Left renal pelvis (tissue), 4 donors: ENCODE data around the gene ZNF236. TPM values are rescaled to one million over a fixed set of nuclear protein-coding genes. Genes with fewer than 3 reads are reported as not detected.
"Not testable (repeated sequence)": the region's sequence is repeated elsewhere in the genome, so short reads cannot be mapped to it uniquely, and the experiment has no call there.

Source experiments
- DNase-seq, 4 donors: peaks; one replicate each; pipeline ENCODE4 v3.0.0-alpha.2; 2013; ENCODE audit warnings: low read depth in 4 of 4, low spot score in 3 of 4
- polyA plus RNA-seq, 4 donors: library from polyadenylated mRNA; unstranded; fragments of 120-200 nt; gene quantifications; one replicate each; pipeline ENCODE4 v1.2.1, GENCODE V29; 2013; ENCODE audit not compliant: insufficient read length in 4 of 4

Gene ZNF236
- 10 to 100 TPM in 2 of 4 donors, 1 to 10 TPM in 2; 9.1 to 11.3 (median 9.8) TPM for polyA plus RNA-seq

DNA sequence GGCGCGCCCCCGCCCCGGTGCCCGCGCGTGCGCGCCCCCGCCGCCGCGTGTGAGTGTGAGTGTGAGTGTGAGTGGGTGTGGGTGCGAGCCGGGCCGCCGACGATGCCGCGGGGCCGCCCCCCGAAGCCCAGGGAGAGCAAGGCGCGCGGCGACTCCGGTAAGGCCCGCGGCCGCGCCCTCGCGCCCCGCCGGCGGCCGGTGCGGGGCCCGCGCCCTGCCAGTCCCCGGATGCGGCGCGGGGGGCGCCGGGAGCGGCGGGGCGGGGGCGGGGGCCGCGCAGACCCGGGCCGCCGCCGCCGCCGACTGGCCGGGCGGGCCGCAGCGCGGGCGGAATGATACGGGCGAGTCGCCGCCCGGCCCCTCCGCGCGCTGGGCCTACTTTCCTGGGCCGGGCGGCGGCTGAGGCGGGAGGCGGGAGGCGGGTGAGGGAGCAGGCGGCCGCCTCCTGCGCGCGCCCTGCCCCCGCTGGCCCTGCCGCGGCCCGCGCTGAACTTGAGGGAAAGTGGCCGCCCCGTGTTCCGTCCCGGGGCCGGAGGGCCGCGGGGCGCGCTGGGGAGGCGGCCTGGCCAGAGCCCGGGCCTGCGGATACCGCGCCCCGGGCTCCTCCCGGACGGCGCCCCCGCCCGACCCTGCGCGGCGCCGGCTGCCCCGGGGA is at the start of gene ZNF236:
Gene ZNF236, plus strand, starts transcription at position 52 of the 655 bp plus-strand sequence. Its CDS starts 51 bp downstream, at position 103.
- peak in 1 of 4 donors; percentile 62 for DNase-seq

DNA sequence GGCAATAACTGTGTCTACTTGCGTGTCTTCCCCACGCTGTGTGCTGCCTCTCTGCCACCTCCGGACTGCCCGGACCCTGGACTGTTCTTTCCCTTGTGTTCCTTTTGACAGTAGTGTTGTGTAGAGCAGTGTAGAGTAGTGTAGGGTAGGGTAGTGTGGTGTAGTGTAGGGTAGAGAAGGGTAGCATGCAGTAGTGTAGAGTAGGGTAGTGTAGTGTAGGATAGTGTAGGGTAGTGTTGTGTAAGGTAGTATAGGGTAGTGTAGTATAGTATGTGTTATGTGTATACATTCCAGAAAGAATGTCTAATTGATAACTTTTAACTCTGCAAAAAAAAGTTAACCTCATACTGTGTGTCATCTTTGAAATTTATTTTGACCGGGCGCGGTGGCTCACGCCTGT is 49.7 kb upstream of the ZNF236 start:
- no peak for DNase-seq

DNA sequence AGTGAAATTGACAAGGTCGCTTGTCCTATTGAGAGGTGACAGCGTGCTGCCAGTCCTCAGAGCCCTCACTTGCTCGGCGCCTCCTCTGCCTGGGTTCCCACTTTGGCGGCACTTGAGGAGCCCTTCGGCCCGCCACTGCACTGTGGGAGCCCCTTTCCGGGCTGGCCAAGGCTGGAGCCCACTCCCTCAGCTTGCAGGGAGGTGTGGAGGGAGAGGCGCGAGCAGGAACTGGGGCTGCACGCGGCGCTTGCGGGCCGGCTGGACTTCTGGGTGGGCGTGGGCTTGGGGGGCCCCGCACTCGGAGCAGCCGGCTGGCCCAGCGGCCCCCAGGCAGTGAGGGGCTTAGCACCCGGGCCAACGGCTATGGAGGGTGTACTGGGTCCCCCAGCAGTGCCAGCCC is 45.3 kb upstream of the ZNF236 start:
- not testable (repeated sequence) for DNase-seq

DNA sequence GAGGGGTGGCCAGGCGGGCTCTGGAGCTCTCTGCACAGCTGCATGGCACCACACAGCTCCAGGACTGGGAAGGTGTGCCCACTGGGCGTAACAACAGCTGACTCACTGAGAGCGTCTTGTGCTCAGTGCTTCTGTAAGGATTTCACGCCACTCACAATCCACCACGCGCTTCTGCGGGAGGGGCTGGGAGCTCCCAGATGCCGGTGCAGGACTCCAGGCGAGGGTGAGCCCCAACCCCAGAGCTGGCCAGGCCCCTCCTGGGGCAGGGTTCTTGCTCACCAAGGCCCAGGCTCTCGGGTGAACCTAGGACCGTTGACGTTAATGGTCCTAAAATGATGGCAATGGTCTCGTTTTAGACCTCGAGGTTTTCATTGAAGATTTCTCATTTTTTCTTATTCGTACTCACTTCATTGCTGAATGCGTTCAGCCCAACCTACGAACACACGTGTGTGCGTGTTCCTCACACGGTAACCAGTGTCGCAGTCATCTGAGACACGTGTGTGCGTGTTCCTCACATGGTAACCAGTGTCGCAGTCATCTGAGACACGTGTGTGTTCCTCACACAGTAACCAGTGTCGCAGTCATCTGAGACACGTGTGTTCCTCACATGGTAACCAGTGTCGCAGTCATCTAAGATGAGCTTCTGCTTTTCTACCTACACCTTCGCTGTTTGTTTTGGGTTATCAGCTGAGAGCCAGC is 38.4 kb upstream of the ZNF236 start:
- DNase-seq, result no peak

DNA sequence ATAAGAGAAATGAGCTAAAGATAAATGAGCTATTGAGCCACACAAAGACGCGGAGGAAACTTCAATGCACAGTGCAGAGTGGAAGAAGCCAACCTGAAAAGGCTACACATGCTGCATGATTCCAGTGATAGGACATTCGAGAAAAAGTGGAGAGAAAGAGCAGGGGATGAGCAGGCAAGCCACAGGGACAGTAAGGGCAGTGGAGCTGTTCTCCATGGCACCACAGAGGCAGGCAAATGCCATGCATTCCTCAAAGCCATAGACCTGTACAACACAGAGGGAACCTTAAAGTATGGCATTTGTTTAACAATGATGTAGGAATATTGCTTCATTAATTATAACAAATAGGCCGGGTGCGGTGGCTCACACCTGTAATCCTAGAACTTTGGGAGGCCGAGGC is 36.5 kb upstream of the ZNF236 start:
- DNase-seq, result no peak

DNA sequence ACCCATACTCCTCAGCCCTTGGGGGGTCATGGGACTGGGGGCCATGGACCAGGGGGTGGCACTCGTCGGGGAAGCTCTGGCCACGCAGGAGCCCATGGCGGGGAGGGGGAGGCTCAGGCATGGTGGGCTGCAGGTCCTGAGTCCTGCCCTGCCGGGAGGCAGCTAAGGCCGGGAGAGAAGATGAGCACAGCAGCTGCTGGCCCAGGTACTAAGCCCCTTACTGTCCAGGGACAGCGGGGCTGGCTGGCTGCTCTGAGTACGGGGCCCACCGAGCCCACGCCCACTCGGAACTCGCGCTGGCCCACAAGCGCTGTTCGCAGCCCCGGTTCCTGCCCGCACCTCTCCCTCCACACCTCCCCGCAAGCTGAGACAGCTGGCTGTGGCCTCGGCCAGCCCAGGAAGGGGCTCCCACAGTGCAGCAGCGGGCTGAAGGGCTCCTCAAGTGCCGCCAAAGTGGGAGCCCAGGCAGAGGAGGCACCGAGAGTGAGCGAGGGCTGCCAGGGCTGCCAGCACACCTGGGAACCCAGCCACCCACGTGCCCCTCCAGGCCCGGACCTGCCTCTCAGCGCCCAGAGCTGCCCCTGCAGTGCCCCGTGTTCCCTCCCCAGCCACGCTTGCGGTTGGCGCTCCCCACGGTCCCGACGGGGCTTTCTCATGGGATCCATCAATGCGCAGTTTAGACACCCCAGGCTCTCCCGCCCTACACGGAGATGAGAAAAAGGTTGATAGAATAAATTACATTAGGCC is 33.6 kb upstream of the ZNF236 start:
- no peak for DNase-seq

DNA sequence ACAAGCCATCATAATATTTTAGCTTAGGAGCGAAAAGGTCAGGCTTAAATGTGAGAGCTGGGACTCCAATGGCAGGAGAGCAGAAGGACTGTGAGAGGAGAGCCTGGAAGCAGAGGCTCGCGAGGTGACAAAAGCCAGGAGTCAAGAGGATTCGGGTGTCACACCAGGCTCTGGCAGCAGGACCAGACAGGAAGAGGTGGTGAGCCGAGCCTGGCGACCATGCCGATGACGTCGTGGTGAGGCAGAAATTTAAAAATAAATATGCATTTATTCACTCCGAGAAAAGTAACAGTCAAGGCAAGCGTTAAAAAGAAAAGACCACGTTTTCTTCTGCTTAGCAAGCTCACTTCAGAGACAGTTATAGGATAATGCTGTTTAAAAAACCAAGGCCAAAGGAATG is 31.3 kb upstream of the ZNF236 start:
- no peak for DNase-seq

DNA sequence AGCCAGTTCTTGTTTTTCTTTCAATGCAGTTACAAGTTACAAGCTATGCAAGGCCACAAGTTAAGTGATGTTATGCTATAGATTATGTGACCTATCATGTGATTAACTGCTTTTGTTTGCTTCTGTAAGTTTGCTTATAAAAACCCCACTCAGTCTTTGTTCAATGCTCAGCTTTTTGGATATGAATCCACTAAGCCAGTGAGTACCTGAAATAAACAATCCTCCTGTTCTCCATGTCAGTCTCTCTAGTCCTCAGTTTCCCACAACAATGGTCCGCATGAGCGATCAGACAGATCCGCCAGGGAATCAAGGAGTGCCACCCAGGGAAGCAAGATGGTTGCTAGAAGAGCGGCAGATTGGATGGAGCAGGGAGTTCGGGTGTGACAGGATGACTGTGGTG is 30.7 kb upstream of the ZNF236 start:
- DNase-seq, result no peak

DNA sequence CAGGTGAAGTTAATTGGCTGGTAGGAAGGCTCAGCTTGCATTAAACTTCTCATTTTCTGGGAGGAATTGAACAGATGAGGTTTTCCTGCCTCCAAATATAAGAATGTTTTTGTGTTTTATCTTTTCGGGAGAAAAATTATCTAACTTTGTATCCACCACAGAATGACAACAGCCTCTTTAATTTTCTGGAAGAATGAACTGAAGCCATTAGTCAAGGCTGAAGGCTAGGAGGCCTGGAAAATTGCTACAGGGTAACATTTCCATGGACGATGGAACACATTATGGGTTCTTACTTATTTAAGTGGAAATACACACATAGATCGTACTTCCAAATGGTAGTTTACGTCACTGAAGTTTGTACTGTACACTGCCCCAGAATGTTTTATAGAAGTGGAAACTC is 28.0 kb upstream of the ZNF236 start:
- no peak for DNase-seq

DNA sequence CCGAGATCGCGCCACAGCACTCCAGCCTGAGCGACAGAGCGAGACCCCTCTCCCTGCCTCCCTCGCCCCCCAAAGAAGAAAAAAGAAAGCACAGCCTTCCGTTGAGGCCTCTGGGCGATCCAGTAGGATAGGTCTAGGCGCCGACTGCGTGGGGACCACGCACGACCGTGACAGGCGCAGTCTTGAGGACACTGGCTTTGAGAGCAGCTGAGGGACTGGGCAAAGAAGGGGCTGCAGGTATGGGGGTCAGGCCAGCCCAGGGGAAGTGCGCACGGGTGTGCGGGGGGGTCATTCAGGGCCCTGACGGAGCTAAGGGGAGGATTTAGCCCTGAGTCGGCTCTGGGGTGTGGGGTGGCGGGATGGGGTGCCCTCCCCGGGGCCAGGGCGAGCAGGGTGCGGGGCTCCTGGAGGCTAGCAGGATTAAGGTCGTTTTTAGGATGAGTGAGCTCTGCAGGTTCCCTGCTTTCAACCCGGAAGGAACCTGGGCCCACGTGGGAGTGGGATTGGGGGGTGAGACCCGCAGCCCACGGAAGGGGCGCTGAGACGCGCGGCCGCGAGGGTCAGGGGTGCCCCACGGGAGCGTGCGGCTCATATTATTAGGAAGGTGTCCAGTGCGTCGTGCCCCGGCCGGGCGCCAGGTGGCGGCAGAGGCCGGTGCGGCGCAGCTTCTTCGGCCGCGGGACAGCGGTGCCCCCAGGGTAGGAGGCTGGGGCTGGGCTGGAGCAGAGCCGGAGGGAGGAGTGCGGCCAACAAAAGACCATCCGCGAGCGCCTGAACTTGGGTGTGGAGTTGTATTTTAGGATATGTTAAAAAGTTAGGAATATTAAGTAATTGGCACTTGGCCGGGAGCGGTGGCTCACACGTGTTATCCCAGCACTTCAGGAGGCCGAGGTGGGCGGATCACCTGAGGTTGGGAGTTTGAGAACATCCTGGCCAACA is 20.5 kb upstream of the ZNF236 start:
- no peak for DNase-seq

DNA sequence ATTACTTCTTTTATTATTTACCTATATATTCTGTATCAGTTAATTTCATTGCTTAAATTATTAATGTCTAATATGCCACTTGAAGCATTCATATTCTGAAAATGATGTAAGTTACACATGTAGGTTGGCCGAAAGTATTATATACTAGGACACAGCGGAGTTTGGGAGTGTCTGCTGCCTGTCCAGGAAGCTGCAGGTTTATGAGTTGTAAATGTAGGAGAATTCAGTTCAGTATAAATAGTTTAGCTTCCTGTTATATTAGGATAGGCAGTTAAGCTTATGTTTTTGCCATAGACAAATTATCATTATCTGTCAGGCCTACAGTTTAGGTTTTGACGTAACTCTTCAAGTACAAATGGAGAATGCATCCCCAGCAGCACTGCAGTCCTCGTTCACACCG is 18.9 kb upstream of the ZNF236 start:
- DNase-seq, result no peak

DNA sequence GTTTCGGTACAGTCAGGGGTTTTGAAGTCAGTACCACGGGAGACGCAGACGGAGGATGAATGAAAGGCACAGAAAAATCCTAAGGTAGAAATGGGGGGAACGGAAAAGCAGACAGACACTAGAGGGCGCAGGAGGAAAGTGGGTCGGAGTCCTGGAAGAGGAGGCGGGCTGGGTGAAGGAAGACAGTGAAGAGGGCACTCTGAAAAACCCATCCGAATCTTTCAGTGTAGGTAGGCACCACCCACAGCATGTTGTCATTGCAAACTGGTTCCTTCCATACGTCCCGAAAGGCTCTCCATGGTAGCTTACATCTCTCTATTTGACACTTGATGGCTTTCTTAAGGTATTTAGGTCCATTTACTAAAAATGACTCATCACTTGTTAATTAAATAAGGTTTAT is 18.5 kb upstream of the ZNF236 start:
- DNase-seq, result no peak

DNA sequence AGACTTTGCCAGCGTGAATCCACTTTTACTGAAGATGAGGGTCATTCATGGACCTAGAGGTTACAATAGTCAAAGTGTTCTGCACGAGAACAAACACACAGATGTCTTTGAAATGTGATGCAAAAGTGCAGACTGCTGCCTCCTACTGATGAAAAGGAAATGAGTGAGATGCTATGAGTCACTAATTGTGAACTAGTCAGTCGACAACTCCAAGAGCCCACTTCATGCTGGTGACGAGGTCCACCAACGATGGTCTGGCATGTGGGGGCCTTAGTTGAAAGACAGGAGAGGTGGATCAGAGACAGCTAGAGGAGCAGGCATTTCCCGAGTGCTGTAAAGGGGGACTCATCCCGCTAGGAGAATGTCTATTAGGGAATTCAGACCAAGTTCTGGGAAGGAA is 17.1 kb upstream of the ZNF236 start:
- DNase-seq, result no peak

DNA sequence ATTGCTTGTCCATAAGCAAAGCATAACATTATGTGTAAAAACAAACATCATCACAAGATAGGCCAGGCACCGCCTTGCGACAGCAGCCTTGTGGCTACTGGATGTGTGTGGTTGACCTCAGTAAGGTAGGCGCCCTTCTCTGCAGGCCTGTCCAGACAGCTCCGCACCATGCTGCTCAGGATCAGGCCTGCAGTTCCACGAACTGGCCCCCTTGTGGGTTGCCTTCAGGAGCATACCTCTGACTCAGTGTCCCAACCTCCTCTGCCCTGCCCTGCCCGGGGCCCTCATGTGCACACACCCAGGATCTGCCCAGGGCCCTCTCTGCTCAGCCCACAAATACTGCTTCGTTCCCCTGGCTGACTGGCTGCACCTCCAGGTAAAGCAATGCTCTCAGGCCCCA is 16.1 kb upstream of the ZNF236 start:
- DNase-seq, result no peak

DNA sequence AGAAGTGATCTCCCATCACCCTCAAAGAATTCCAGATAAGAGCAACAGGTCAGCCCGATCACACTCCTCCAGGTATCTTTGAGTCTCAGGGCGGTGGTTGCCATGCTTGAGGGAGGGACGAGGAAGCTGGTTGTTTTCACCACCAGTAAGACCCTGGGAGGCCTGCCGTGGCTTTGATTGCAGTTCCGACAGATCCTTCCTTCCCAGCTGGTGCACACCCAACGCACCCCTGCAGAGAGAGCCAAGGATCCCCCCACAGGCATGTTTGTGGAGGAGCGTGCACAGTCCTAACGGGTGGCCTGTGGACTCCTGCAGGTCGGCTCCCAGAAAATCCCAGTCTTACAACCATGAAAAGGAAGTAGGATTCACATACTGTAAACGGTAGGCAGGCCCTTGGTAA is 13.8 kb upstream of the ZNF236 start:
- DNase-seq, result no peak

DNA sequence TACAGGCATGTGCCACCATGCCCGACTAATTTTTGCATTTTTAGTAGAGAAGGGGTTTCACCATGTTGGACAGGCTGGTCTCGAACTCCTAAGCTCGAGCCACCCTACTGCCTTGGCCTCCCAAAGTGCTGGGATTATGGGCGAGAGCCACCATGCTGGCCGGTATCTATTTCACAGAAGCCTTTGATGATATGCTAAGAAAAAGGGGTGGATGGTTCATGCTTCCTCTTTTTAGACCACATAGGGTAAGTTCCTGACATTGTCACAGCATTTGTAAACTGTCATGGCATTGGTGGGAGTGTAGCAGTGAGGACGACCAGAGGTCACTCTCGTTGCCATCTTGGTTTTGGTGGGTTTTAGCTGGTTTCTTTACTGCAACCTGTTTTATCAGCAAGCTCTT is 10.8 kb upstream of the ZNF236 start:
- DNase-seq, result not testable (repeated sequence)

DNA sequence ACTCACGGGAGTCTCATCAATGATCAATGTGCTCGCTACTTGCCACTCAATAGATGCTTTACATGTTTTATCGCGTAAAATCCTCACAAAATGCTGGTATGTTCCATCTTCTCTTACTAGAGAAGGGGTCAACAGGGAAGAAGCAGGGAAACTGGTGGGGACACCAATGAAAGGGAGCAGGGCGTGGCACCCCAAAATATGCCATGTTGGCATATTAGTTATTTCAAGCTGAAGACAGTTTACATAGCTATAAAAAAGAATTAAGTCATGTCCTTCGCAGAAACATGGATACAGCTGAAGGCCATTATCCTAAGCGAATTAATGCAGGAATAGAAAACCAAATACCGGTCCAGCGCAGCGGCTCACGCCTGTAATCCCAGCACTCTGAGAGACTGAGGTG is 8.1 kb upstream of the ZNF236 start:
- no peak for DNase-seq

DNA sequence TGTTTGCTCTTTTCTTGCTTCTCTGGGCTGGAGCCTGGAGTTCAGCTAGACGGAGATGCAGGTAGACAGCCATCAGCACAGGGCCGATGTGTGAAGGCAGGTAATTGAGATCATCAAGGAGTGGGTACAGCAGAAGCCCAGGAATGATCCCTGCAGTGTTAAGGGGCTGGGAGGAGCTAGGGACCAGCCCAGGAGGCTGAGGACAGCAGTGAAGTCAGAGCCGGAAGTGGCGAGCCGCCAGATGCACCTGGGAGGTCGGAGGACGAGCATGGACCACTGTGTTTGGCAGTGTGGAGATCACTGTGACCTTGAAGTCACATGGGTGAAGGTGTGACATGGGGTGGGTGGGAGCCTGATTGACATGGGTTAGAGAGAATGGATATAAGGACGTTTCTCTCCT is 6.2 kb upstream of the ZNF236 start:
- no peak for DNase-seq

DNA sequence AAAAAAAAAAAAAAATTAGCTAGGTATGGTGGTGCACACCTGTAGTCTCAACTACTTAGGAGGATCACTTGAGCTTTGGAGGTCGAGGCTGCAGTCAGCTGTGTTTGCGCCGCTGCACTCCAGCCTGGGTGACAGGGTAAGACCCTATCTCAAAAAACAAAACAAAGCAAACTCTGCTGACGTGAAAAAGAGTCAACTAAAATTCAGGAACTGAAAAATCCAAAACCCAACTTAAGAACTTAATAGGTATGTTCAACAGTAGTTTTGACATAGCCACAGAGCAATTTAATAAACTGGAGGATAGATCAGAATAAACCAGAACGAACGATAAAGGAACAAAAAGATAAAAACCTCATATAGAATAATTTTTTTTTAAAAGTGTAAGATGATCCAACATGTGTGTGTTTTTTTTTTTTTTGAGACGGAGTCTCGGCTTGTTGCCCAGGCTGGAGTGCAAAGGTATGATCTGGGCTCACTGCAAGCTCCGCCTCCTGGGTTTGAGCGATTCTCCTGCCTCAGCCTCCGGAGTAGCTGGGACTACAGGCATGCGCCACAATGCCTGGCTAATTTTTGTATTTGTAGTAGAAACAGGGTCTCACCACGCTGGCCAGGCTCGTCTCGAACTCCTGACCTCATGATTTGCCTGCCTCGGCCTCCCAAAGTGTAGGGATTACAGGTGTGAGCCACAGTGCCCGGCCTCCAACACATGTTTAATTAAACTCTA is 4.3 kb upstream of the ZNF236 start:
- DNase-seq, result no peak
